OCI-LY3 (cell line): ENCODE data around the gene HOXD13.

Source experiments
- H2AFZ ChIP-seq: fragments of 200-600, 300-600 bp; shearing (Covaris generic); 2 replicates; pipeline ENCODE4 v1.6.0; 2014; ENCODE audit warnings: antibody characterized with exemption, low read depth, low read length
- H3K27ac ChIP-seq: fragments of 200-600, 300-600 bp; sonication (generic); 2 replicates; pipeline ENCODE4 v1.5.1; 2014; ENCODE audit warnings: mild to moderate bottlenecking, low read length, moderate library complexity, mixed read lengths
- H3K27me3 ChIP-seq: fragments of 200-600, 300-600 bp; sonication (generic); 2 replicates; pipeline ENCODE4 v1.6.1; 2014; ENCODE audit warnings: low read depth, low read length, mixed read lengths
- H3K36me3 ChIP-seq: fragments of 200-600, 300-600 bp; sonication (generic); replicated peaks from 2 replicates; pipeline ENCODE3; 2014; ENCODE audit warnings: low read depth, low read length, mixed read lengths
- H3K4me1 ChIP-seq: fragments of 300-600, 200-600 bp; sonication (generic); 2 replicates; pipeline ENCODE4 v1.6.1; 2014; ENCODE audit warnings: low read length, mixed read lengths
- H3K4me2 ChIP-seq: fragments of 200-600, 300-600 bp; sonication (generic); 2 replicates; pipeline ENCODE4 v1.6.1; 2014; ENCODE audit warnings: low read length, mixed read lengths
- H3K4me3 ChIP-seq: fragments of 300-600, 200-600 bp; sonication (generic); 2 replicates; pipeline ENCODE4 v1.5.1; 2014; ENCODE audit warnings: antibody characterized with exemption, mild to moderate bottlenecking, low read length, moderate library complexity
- H3K79me2 ChIP-seq: fragments of 300-600, 200-600 bp; shearing (Covaris generic); 2 replicates; pipeline ENCODE4 v1.6.1; 2014; ENCODE audit warnings: mild to moderate bottlenecking, low read length, mixed read lengths
- H3K9ac ChIP-seq: fragments of 300-600, 200-600 bp; shearing (Covaris generic); 2 replicates; pipeline ENCODE4 v1.6.0; 2014; ENCODE audit warnings: mild to moderate bottlenecking, low read length, moderate library complexity
- H3K9me3 ChIP-seq: fragments of 200-600, 300-600 bp; shearing (Covaris generic); 2 replicates; pipeline ENCODE4 v1.6.1; 2014; ENCODE audit warnings: low read length, mixed read lengths; ENCODE audit not compliant: insufficient read depth
- H4K20me1 ChIP-seq: fragments of 200-600, 300-600 bp; sonication (generic); 2 replicates; pipeline ENCODE4 v1.6.1; 2016; ENCODE audit warnings: low read length, mixed read lengths; ENCODE audit not compliant: insufficient read depth
- EZH2phosphoT487 ChIP-seq: fragments of 200-600 bp; shearing (Covaris generic); IDR thresholded peaks from 2 replicates; pipeline ENCODE4 v1.6.1; 2018; ENCODE audit warnings: antibody characterized with exemption, mixed run types, low read depth
- TF ChIP-seq, protein P1 (sequence below): fragments of 200-600, 300-600 bp; sonication (generic); IDR thresholded peaks from 2 replicates; pipeline ENCODE4 v1.5.1; 2014; ENCODE audit warnings: antibody characterized with exemption, low read length, low read depth

HOXD13 gene

DNA sequence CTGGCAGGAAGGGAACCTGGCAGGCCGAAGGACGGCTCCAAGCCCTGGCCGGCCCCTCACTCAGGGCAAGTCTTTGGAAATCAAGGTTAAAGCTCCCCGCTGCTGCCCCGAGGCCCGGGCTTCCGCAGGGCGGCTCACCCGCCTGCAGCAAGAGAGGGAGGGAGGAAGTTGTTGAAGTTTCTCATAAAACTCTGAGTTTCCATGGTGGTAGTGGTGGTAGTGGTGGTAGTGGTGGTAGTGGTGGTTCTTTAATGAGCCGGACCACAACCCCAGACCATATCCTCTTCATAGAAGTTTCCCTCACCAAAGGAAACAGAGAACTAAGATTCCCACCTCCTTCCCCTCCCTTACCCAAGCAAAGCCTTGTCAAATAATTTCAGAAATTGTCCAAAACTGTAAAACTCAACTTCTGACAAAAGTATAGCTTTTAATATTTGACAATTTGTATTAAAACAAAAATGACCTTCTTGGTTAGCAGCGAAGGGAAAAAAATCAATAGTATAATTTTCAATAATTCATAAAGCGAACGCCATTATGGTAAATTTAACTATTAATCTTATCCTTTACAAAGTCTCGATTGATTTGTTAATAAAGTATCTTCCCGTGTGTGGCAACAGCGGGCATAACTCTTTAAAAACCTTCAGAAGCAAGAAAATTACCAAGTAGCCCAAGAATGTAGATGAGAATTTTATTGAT, 22.6 kb downstream of the HOXD13 start:
- H3K4me1 ChIP-seq = peaks cover 8% of the 10 kb centered on the region
- H3K79me2 ChIP-seq = no peaks in the 10 kb centered on the region
- H3K4me3 ChIP-seq = no peak overlapping the region
- H3K27ac ChIP-seq = no peak overlapping the region
- H2AFZ ChIP-seq = no peak overlapping the region
- H3K36me3 ChIP-seq = no peaks in the 10 kb centered on the region
- no peak for TF ChIP-seq EZH2phosphoT487
- TF ChIP-seq, protein P1, sequence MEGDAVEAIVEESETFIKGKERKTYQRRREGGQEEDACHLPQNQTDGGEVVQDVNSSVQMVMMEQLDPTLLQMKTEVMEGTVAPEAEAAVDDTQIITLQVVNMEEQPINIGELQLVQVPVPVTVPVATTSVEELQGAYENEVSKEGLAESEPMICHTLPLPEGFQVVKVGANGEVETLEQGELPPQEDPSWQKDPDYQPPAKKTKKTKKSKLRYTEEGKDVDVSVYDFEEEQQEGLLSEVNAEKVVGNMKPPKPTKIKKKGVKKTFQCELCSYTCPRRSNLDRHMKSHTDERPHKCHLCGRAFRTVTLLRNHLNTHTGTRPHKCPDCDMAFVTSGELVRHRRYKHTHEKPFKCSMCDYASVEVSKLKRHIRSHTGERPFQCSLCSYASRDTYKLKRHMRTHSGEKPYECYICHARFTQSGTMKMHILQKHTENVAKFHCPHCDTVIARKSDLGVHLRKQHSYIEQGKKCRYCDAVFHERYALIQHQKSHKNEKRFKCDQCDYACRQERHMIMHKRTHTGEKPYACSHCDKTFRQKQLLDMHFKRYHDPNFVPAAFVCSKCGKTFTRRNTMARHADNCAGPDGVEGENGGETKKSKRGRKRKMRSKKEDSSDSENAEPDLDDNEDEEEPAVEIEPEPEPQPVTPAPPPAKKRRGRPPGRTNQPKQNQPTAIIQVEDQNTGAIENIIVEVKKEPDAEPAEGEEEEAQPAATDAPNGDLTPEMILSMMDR = no peak
- no peaks in the 10 kb centered on the region for H4K20me1 ChIP-seq
- H3K27me3 ChIP-seq = no peaks in the 10 kb centered on the region
- H3K9me3 ChIP-seq = no peaks in the 10 kb centered on the region
- no peak overlapping the region for H3K4me2 ChIP-seq
- H3K9ac ChIP-seq = no peak overlapping the region

DNA sequence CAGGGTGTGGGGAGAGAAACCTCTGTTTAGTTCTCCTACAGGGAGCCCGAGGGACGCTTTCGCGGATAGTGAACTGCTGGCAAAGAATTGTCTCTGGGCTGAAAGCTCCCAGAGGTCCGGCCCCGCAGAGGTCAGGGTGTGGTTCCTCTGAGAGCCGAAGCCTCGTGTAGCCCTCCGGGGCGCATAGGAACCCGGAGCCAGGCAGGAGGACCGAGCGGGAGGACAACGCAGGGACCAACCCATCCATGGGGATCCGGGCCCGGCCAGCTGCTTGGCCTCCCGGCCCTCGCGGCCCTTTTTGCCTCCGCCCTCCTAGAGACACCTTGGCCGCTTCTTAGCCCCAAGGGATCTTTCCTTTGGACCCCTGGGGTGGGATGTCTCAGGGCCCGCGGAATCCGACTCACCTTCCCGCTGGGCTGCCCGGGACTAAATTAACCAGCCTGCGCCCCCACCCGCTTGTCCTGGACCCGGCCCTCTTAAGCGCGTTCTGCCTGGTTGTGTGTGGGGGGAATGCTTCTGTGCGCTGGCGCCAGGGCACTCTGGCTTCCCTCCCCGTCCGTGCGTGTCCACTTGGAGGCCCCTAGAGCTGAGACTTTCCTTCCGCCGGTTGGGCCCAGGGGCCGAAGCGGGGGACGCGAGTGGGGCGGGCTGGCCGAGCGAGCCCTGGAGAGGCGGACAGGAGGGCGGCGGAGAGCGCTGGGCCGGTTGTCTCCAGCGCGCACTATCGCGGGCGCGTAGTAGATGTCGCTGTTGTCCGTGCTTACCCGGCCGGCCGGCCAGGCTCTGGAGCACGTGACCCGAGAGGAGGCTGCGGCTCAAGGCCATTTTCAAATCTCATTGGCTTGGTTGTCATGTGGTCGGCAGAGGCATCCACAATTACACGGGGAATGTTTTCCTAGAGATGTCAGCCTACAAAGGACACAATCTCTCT, 23.6 kb downstream of the HOXD13 start, which contains the start of gene HOXD10:
TSS of gene HOXD10 (plus strand) at position 896 of the 931 bp plus-strand sequence. CDS start 56 bp downstream, outside the sequence.
- TF ChIP-seq, protein P1 = no peak
- TF ChIP-seq EZH2phosphoT487 = no peak
- Histone ChIP-seq H3K27ac (no peak within 1 kb of the TSS), H3K27me3 (no peaks in the 10 kb centered on the region), H3K9me3 (no peaks in the 10 kb centered on the region), H2AFZ (no peak within 1 kb of the TSS), H3K79me2 (no peaks in the 10 kb centered on the region), H3K4me2 (no peak within 1 kb of the TSS), H3K36me3 (no peaks in the 10 kb centered on the region), H3K9ac (no peak within 1 kb of the TSS), H4K20me1 (no peaks in the 10 kb centered on the region), H3K4me3 (no peak within 1 kb of the TSS), H3K4me1 (no peaks in the 10 kb centered on the region)

DNA sequence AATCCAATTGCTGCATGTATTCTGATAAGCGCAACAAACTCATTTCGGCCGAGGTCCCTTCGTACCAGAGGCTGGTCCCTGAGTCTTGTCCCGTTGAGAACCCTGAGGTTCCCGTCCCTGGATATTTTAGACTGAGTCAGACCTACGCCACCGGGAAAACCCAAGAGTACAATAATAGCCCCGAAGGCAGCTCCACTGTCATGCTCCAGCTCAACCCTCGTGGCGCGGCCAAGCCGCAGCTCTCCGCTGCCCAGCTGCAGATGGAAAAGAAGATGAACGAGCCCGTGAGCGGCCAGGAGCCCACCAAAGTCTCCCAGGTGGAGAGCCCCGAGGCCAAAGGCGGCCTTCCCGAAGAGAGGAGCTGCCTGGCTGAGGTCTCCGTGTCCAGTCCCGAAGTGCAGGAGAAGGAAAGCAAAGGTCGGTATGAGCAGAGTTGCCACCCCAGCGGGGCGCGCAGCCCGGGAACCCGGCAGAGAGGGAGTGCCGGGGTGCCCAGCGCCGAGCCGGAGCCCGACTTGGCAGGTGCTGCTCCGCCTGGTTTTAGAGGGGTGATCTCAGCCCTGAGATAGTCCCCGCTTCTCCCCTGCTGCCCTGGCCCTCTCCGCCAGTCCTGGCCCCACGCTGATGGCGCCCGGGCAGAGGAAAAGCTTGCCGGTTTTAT, 24.8 kb downstream of the HOXD13 start:
- TF ChIP-seq EZH2phosphoT487 = no peak
- TF ChIP-seq, protein P1 = no peak
- Histone ChIP-seq H3K27me3 (no peaks in the 10 kb centered on the region), H3K27ac (no peak overlapping the region), H3K4me1 (no peaks in the 10 kb centered on the region), H3K36me3 (no peaks in the 10 kb centered on the region), H3K9ac (no peak overlapping the region), H4K20me1 (no peaks in the 10 kb centered on the region), H3K79me2 (no peaks in the 10 kb centered on the region), H2AFZ (no peak overlapping the region), H3K4me2 (no peak overlapping the region), H3K4me3 (no peak overlapping the region), H3K9me3 (no peaks in the 10 kb centered on the region)
